Measurements from ENCODE around the gene CR1L. TPM values are rescaled to one million over a fixed set of nuclear protein-coding genes. Genes with fewer than 3 reads are reported as not detected.
"Not testable (repeated sequence)": the region's sequence is repeated elsewhere in the genome, so short reads cannot be mapped to it uniquely, and the experiment has no call there.

Gene CR1L
- total RNA-seq, 2 experiments from 2014 or later: not detected

GRCh38 chr1:207633226-207633625, 11.7 kb upstream of the CR1L start:
- no peak for DNase-seq
- ChIA-PET CTCF (no interaction called here), POLR2A (no interaction called here)
- Mint-ChIP-seq H3K9me3 (no peaks in the 10 kb centered on the region), H3K4me1 (ENCODE audit: low read depth) (no peaks in the 10 kb centered on the region), H3K36me3 (no peaks in the 10 kb centered on the region), H3K4me3 (no peak overlapping the region), H3K27ac (no peak overlapping the region), H3K27me3 (peaks cover 5% of the 10 kb centered on the region)
- intact Hi-C loops (cut with micrococcal nuclease): no loop called here

- H3K36me3 Mint-ChIP-seq; H3K4me1 Mint-ChIP-seq (ENCODE audit: low read depth); H3K9me3 Mint-ChIP-seq; H3K27ac Mint-ChIP-seq; H3K4me3 Mint-ChIP-seq; POLR2A ChIA-PET; H3K27me3 Mint-ChIP-seq; intact Hi-C loops (cut with micrococcal nuclease); CTCF ChIA-PET; DNase-seq: not testable (repeated sequence)
Observed at GRCh38 chr1:207633699-207634289, 11.1 kb upstream of the CR1L start.

DNA sequence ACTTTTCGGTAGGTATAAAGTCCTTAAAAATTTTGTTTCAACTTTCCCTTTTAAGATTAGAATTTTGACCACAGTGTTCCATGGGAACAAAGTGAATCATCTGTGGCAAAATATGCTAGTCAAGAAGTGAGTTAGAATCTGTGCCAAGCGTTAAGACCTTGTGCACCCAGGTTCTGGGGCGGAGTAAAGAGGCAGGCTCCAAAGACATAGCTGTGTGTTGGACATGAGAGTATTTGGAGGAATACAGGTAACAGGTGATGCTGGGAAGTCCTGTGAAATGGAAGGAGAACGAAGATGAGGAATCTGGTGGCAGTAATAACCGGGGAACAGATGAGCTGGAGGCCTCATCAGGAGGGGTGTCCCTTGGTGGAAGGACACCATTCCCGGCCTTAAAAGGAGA, 10.6 kb upstream of the CR1L start:
- H3K4me3 Mint-ChIP-seq; H3K4me1 Mint-ChIP-seq (ENCODE audit: low read depth); H3K27me3 Mint-ChIP-seq; DNase-seq; POLR2A ChIA-PET; intact Hi-C loops (cut with micrococcal nuclease); CTCF ChIA-PET; H3K9me3 Mint-ChIP-seq; H3K27ac Mint-ChIP-seq; H3K36me3 Mint-ChIP-seq: not testable (repeated sequence)

DNA sequence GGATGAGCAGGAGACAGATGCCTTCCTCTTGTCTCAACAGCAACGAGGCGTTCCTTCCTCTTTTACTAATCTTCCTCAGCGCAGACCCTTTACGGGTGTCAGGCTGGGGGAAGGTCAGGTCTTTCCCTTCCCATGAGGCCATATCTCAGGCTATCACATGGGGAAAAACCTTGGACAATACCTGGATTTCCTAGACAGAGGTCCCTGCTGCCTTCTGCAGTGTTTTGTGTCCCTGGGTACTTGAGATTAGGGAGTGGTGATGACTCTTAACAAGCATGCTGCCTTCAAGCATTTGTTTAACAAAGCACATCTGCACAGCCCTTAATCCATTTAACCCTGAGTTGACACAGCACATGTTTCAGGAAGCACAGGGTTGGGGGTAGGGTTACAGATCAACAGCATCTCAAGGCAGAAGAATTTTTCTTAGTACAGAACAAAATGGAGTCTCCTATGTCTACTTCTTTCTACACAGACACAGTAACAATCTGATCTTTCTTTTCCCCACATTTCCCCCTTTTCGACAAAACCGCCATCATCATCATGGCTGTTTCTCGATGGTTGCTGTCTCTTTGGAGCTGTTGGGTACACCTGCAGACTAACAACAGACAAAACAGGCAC, 9.3 kb upstream of the CR1L start:
- POLR2A ChIA-PET; DNase-seq; H3K4me3 Mint-ChIP-seq; H3K4me1 Mint-ChIP-seq (ENCODE audit: low read depth); intact Hi-C loops (cut with micrococcal nuclease); H3K36me3 Mint-ChIP-seq; H3K27ac Mint-ChIP-seq; H3K9me3 Mint-ChIP-seq; CTCF ChIA-PET: not testable (repeated sequence)
- H3K27me3 Mint-ChIP-seq: peaks cover 10% of the 10 kb centered on the region

DNA sequence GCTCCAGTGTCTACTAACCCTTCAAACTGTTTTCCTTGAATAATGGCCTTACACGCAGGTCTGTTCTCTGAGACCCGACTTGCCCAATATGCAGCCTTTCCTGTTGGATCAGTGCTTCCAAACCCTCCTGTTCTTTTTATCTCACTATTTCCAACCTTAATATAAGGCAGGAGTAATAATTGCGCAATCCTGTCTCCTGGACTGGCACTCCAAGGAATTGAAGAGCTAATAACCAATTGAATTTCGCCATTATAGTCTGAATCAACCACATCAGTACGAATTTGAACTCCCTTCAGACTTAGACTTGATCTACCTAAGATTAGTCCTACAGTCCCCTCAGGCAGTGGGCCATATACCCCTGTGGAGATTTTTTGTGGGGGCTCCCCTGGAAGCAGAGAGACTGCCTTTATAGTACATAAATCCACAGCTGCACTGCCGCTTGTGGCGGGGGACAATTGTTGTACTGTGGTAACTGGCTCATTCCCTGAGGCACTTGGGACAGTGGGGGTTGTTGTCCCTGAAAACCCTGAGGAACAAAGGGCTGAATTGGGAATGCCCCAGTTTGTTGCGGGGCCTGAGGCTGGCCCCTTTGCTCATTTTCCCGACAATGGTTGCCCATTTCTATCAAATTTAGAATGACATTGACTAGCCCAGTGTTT, 6.3 kb upstream of the CR1L start:
- intact Hi-C loops (cut with micrococcal nuclease); POLR2A ChIA-PET; H3K9me3 Mint-ChIP-seq; H3K36me3 Mint-ChIP-seq; H3K4me1 Mint-ChIP-seq (ENCODE audit: low read depth); DNase-seq; H3K27ac Mint-ChIP-seq; CTCF ChIA-PET; H3K4me3 Mint-ChIP-seq: not testable (repeated sequence)
- peaks cover 20% of the 10 kb centered on the region for H3K27me3 Mint-ChIP-seq

GRCh38 chr1:207639362-207639761, 5.6 kb upstream of the CR1L start:
- DNase-seq; CTCF ChIA-PET; H3K9me3 Mint-ChIP-seq; POLR2A ChIA-PET; H3K27ac Mint-ChIP-seq; H3K4me3 Mint-ChIP-seq; H3K36me3 Mint-ChIP-seq; intact Hi-C loops (cut with micrococcal nuclease); H3K4me1 Mint-ChIP-seq (ENCODE audit: low read depth): not testable (repeated sequence)
- H3K27me3 Mint-ChIP-seq: peaks cover 21% of the 10 kb centered on the region

GRCh38 chr1:207644166-207644851, 624 bp upstream of the CR1L start:
- intact Hi-C loops (cut with micrococcal nuclease): no loop called here
- ChIA-PET CTCF (no interaction called here), POLR2A (no interaction called here)
- H3K9me3 Mint-ChIP-seq: no peaks in the 10 kb centered on the region
- peaks cover 6% of the 10 kb centered on the region for H3K4me1 Mint-ChIP-seq (ENCODE audit: low read depth)
- H3K27me3 Mint-ChIP-seq: peaks cover 17% of the 10 kb centered on the region
- H3K4me3 Mint-ChIP-seq: peak overlapping the region; percentile 52
- H3K27ac Mint-ChIP-seq: no peak overlapping the region
- no peaks in the 10 kb centered on the region for H3K36me3 Mint-ChIP-seq
- no peak for DNase-seq

DNA sequence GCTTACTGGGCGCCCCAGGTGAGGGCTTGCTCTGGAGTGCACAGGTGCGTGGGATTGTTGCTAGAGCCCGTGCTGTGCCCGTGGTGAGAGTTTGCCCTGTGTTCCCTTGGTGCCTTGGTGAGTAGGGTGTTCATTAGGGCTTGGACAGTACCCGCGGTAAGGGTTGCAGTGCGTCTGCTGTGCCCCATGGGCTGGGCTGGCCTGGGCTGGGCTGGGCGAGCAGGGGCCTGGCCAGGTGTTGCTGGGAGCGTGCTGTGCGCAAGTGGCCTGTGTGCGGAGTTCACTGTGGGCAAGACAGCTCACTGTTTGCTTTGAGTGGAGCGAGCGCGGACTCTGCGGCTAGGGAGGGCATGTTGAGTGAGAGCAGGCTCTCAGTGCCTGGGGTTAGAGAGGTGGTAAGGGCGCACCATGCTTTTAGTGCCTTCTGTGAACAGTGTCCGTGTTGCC, 725 bp downstream of the CR1L start:
- no peak overlapping the region for H3K27ac Mint-ChIP-seq
- H3K36me3 Mint-ChIP-seq: no peaks in the 10 kb centered on the region
- peaks cover 12% of the 10 kb centered on the region for H3K4me1 Mint-ChIP-seq (ENCODE audit: low read depth)
- intact Hi-C loops (cut with micrococcal nuclease): no loop called here
- DNase-seq: no peak
- peaks cover 14% of the 10 kb centered on the region for H3K27me3 Mint-ChIP-seq
- H3K4me3 Mint-ChIP-seq: peak overlapping the region; percentile 62
- ChIA-PET POLR2A (no interaction called here), CTCF (interaction anchor here (0.6 kb wide), 1 partner anchor 151 kb away, joined by 3 read pairs; no protein-coding TSS in a partner anchor)
- H3K9me3 Mint-ChIP-seq: no peaks in the 10 kb centered on the region

- H3K27ac Mint-ChIP-seq: no peak overlapping the region
- CTCF ChIA-PET: no interaction called here
- DNase-seq: no peak
- H3K27me3 Mint-ChIP-seq: peaks cover 11% of the 10 kb centered on the region
- intact Hi-C loops (cut with micrococcal nuclease): no loop called here
- no peak overlapping the region for H3K4me3 Mint-ChIP-seq
- peaks cover 12% of the 10 kb centered on the region for H3K4me1 Mint-ChIP-seq (ENCODE audit: low read depth)
- H3K36me3 Mint-ChIP-seq: no peaks in the 10 kb centered on the region
- POLR2A ChIA-PET: no interaction called here
- H3K9me3 Mint-ChIP-seq: no peaks in the 10 kb centered on the region
Observed at GRCh38 chr1:207646171-207646570, 1.2 kb downstream of the CR1L start.

DNA sequence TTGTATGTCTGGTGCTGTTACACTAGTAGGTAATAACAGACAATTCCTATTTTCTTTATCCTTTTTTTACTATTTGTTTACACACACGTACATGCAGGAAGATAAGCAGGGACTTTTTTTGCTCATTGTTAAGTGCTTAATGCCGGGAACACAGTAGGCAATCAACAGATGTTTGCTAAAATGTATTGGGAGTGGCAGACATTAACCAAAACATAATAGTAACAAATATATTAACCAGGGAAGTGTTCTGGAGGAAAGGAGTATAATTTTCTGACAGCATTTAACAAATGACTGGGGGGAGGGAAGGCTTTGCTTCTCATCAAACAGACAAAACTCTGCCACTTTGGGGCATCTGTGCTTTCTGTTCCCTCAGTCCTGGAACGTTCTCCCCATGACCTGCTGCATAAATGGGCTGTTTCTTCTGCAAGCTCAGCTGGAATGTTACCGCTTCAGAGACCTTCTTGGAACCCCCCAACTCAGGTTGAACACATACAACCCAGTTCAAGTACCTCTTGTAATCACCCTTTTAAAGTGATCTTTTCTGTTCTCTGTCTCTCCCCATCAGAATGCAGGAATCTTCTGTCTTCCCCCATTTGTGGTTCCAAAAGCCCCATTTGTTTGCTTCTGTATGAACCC, 2.1 kb downstream of the CR1L start:
- intact Hi-C loops (cut with micrococcal nuclease): no loop called here
- Mint-ChIP-seq H3K4me3 (no peak overlapping the region), H3K9me3 (no peaks in the 10 kb centered on the region), H3K4me1 (ENCODE audit: low read depth) (peaks cover 12% of the 10 kb centered on the region), H3K36me3 (no peaks in the 10 kb centered on the region), H3K27ac (no peak overlapping the region), H3K27me3 (peaks cover 11% of the 10 kb centered on the region)
- DNase-seq: no peak
- ChIA-PET POLR2A (no interaction called here), CTCF (no interaction called here)

GRCh38 chr1:207647671-207648333, 2.9 kb downstream of the CR1L start:
- DNase-seq: no peak
- Mint-ChIP-seq H3K4me1 (ENCODE audit: low read depth) (peaks cover 12% of the 10 kb centered on the region), H3K27ac (no peak overlapping the region), H3K9me3 (no peaks in the 10 kb centered on the region), H3K27me3 (peaks cover 5% of the 10 kb centered on the region), H3K4me3 (no peak overlapping the region), H3K36me3 (no peaks in the 10 kb centered on the region)
- ChIA-PET CTCF (interaction anchor here (0.5 kb wide), 1 partner anchor 221 kb away, joined by 3 read pairs; no protein-coding TSS in a partner anchor), POLR2A (no interaction called here)
- intact Hi-C loops (cut with micrococcal nuclease): no loop called here

Data from activated CD4-positive, alpha-beta memory T cell treated with anti-CD3 and anti-CD28 coated beads for 36 hours (primary cell).